ENCODE measurements around the gene VPS18.

Gene VPS18

GRCh38 chr15:40869686-40870085, 24.6 kb upstream of the VPS18 start:
- DNase-seq (ENCODE audit: low read depth), result no peak

- DNase-seq (ENCODE audit: low read depth), result no peak
Observed at GRCh38 chr15:40870716-40871115, 23.5 kb upstream of the VPS18 start.

GRCh38 chr15:40871749-40872617, 22.3 kb upstream of the VPS18 start:
- no peak for DNase-seq (ENCODE audit: low read depth)

GRCh38 chr15:40872791-40873693, 21.2 kb upstream of the VPS18 start:
- DNase-seq (ENCODE audit: low read depth), result no peak

- no peak for DNase-seq (ENCODE audit: low read depth)
Observed at GRCh38 chr15:40873694-40874561, 20.3 kb upstream of the VPS18 start, which contains the start of gene RHOV. TSS of gene RHOV (minus strand) at chr15:40874234. CDS start at chr15:40874139, 95 bp downstream.

- no peak for DNase-seq (ENCODE audit: low read depth)
Observed at GRCh38 chr15:40875991-40876730, 18.1 kb upstream of the VPS18 start.

GRCh38 chr15:40877694-40878093, 16.6 kb upstream of the VPS18 start:
- DNase-seq (ENCODE audit: low read depth), result no peak

GRCh38 chr15:40878785-40879184, 15.5 kb upstream of the VPS18 start:
- no peak for DNase-seq (ENCODE audit: low read depth)

GRCh38 chr15:40879609-40880008, 14.6 kb upstream of the VPS18 start:
- no peak for DNase-seq (ENCODE audit: low read depth)

GRCh38 chr15:40881351-40881750, 12.9 kb upstream of the VPS18 start:
- no peak for DNase-seq (ENCODE audit: low read depth)

- no peak for DNase-seq (ENCODE audit: low read depth)
Observed at GRCh38 chr15:40886586-40886985, 7.7 kb upstream of the VPS18 start.

GRCh38 chr15:40889112-40889511, 5.1 kb upstream of the VPS18 start:
- DNase-seq (ENCODE audit: low read depth), result no peak

GRCh38 chr15:40891138-40891537, 3.1 kb upstream of the VPS18 start:
- no peak for DNase-seq (ENCODE audit: low read depth)

GRCh38 chr15:40891810-40892446, 2.3 kb upstream of the VPS18 start:
- DNase-seq (ENCODE audit: low read depth), result no peak

GRCh38 chr15:40892447-40893012, 1.7 kb upstream of the VPS18 start:
- no peak for DNase-seq (ENCODE audit: low read depth)

- no peak for DNase-seq (ENCODE audit: low read depth)
Observed at GRCh38 chr15:40893019-40893670, 1.1 kb upstream of the VPS18 start.

- peak; percentile 43 for DNase-seq (ENCODE audit: low read depth)
Observed at GRCh38 chr15:40894681-40895448, 615 bp downstream of the VPS18 start.

GRCh38 chr15:40899536-40900207, 5.4 kb downstream of the VPS18 start:
- no peak for DNase-seq (ENCODE audit: low read depth)

Data from activated gamma-delta T cell treated with anti-CD3 and anti-CD28 coated beads, Interleukin-2, amount 50 U/mL, for 16 hours (primary cell).